Neutrophil (primary cell): Measurements from ENCODE around the gene IFFO2.

Source experiments
- H3K27ac ChIP-seq: fragments of 200-600 bp; sonication (generic); 2 replicates; pipeline ENCODE4 v1.5.1; 2016; ENCODE audit warnings: mild to moderate bottlenecking, moderate library complexity
- H3K27me3 ChIP-seq: fragments of 200-600 bp; sonication (generic); 2 replicates; pipeline ENCODE4 v1.6.0; 2016; ENCODE audit warnings: mild to moderate bottlenecking
- H3K36me3 ChIP-seq: fragments of 200-600 bp; sonication (generic); 2 replicates; pipeline ENCODE4 v1.5.1; 2017
- H3K4me1 ChIP-seq, 2 experiments: fragments of 200-600 bp in 1 of 2; sonication (generic) in 1 of 2; 1 replicate in 1 of 2; 2 replicates in 1 of 2; pipeline versions ENCODE4 v1.5.1 to v1.6.1; 2013 to 2016; ENCODE audit warnings: low read depth in 1 of 2, low read length in 1 of 2, mild to moderate bottlenecking in 1 of 2, moderate library complexity in 1 of 2; ENCODE audit not compliant: control insufficient read depth in 1 of 2, insufficient read depth in 1 of 2
- H3K4me3 ChIP-seq, 2 experiments: fragments of 200-600 bp in 1 of 2; sonication (generic) in 1 of 2; 1 replicate in 1 of 2; 2 replicates in 1 of 2; pipeline ENCODE4 v1.5.1; 2013 to 2016; ENCODE audit warnings: low read depth in 1 of 2, low read length in 1 of 2, mild to moderate bottlenecking in 1 of 2, moderate library complexity in 1 of 2
- H3K9me3 ChIP-seq: fragments of 200-600 bp; sonication (generic); 2 replicates; pipeline ENCODE4 v1.5.1; 2016
- TF ChIP-seq, protein P1 (sequence below): fragments of 200-600 bp; sonication (generic); IDR thresholded peaks from 2 replicates; pipeline ENCODE4 v1.5.1; 2016; ENCODE audit warnings: antibody characterized with exemption

Gene IFFO2

DNA sequence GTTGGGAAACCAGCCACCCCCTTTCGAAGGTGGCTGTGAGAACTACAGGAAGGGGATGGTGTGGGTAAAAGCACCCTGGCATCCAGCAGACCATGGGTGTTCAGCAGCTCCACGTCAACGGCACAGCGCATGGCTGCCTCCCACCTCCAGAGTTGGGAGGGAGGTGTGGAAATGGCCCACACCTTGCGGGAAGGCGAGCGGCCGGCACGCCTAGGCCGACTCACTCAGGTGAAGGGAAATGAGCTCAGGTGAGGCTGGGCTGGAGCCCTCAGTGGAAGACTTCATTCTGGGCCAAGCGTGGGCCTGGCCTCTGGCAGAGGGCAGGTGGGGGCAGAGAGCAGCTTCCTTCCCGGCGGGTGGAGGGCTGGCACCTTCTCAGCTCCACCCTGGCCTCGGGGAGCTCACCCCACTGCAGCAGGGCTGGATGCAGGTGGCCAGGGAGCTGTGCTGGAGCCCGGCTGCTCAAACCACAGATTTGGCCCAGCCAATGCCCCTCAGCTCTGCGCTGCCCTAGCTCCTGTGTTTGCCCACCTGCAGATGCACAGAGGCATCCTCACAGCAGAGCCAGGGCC lies 29.3 kb downstream of the IFFO2 start:
- H3K27ac ChIP-seq: no peak overlapping the region
- H3K4me3 ChIP-seq: no peak overlapping the region
- no peaks in the 10 kb centered on the region for H3K36me3 ChIP-seq
- H3K9me3 ChIP-seq: no peaks in the 10 kb centered on the region
- peaks cover 59% of the 10 kb centered on the region for H3K27me3 ChIP-seq
- peaks cover 41 to 43% of the 10 kb centered on the region in 2 experiments for H3K4me1 ChIP-seq
- TF ChIP-seq, protein P1, sequence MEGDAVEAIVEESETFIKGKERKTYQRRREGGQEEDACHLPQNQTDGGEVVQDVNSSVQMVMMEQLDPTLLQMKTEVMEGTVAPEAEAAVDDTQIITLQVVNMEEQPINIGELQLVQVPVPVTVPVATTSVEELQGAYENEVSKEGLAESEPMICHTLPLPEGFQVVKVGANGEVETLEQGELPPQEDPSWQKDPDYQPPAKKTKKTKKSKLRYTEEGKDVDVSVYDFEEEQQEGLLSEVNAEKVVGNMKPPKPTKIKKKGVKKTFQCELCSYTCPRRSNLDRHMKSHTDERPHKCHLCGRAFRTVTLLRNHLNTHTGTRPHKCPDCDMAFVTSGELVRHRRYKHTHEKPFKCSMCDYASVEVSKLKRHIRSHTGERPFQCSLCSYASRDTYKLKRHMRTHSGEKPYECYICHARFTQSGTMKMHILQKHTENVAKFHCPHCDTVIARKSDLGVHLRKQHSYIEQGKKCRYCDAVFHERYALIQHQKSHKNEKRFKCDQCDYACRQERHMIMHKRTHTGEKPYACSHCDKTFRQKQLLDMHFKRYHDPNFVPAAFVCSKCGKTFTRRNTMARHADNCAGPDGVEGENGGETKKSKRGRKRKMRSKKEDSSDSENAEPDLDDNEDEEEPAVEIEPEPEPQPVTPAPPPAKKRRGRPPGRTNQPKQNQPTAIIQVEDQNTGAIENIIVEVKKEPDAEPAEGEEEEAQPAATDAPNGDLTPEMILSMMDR: no peak

DNA sequence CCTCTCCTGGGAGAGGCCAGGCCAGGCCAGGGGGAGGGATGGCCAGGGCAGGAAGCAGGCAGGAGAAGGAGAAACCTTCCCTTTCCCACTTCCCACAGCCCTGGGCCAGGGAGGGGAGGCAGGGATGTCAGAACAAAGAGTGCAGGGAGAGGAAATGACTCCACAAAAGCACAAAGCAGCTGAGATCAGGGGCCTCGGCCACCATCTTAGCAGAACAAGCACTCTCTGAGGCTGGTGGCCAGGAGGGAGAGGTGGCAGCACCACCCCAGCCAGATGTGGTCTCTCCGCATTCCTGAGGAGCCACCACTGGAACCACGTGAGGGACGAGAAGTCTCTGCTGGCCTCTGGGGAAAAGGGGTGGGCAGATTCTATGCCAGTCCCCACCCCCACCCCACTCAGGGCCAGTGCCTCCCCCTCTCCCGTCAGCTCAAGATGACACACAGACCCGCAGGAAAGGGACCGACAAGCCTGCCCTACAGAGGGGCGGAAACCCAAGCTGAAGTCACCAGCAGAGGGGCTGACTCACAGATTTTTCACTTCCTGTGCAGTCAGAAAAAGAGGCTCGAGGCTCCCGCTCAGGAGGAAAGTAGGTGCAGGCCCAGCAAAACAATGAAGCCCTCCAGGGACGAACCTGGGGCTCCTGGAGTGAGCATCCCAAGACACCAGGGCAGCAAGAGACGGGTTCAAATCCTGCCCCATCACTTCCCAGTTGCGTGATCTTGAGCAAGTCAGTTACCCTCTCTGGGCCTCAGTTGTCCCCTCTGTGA lies 30.0 kb downstream of the IFFO2 start:
- Histone ChIP-seq H3K27ac (no peak overlapping the region), H3K27me3 (peaks cover 59% of the 10 kb centered on the region), H3K36me3 (no peaks in the 10 kb centered on the region), H3K4me1 (peaks cover 44% of the 10 kb centered on the region in 2 experiments), H3K4me3 (no peak overlapping the region), H3K9me3 (no peaks in the 10 kb centered on the region)
- TF ChIP-seq, protein P1: no peak

DNA sequence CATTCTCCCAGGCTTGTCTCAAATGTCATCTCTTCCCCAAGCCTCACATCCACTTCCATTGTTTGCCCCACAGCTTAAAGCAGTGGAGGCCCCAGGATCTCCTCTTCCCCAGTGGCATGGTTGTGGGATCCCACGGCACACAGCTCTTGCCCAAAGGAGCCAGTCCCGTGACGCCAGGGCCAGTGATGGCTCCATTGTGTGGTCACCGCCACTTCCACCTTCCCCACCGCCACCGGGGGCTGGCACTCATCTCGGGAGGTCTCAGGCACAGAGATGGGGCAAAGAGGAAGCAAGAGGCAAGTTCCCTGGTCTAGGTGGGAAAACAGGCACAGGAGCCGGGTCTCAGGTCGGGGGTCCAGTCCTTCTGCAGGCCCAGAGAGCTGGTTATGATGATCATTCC lies 31.2 kb downstream of the IFFO2 start:
- TF ChIP-seq, protein P1: no peak
- H3K27ac ChIP-seq: no peak overlapping the region
- peaks cover 59% of the 10 kb centered on the region for H3K27me3 ChIP-seq

DNA sequence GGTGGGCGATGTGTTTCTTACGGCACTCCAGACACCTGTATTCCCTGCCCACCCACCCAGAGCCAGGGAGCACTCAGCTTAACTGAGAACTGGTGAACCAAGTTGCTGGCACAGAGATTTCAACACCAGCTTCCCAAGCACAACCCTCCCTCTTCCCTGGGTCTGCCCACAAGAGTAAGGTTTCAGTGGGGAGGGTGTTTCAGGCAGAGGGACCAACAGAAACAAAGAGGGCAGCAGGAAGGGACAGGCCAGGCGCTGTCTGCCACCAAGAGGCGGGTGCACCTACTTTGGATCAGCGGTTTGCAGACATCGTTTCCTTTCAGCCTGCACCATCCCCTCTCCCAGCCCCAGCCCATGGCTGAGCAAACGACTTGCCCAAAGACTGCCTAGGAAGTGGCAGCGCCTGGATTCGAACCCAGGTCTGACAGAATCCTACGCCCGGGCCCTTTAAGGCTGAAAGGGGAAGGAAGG lies 32.2 kb downstream of the IFFO2 start:
- Histone ChIP-seq H3K4me1 (peaks cover 44% of the 10 kb centered on the region in 2 experiments), H3K4me3 (no peak overlapping the region), H3K36me3 (no peaks in the 10 kb centered on the region), H3K9me3 (no peaks in the 10 kb centered on the region), H3K27ac (no peak overlapping the region), H3K27me3 (peaks cover 54% of the 10 kb centered on the region)
- TF ChIP-seq, protein P1: no peak

More for the DNA sequence above, 31.2 kb downstream of the IFFO2 start:
- no peaks in the 10 kb centered on the region for H3K9me3 ChIP-seq
- peaks cover 44% of the 10 kb centered on the region in 2 experiments for H3K4me1 ChIP-seq
- no peak overlapping the region for H3K4me3 ChIP-seq
- H3K36me3 ChIP-seq: no peaks in the 10 kb centered on the region

DNA sequence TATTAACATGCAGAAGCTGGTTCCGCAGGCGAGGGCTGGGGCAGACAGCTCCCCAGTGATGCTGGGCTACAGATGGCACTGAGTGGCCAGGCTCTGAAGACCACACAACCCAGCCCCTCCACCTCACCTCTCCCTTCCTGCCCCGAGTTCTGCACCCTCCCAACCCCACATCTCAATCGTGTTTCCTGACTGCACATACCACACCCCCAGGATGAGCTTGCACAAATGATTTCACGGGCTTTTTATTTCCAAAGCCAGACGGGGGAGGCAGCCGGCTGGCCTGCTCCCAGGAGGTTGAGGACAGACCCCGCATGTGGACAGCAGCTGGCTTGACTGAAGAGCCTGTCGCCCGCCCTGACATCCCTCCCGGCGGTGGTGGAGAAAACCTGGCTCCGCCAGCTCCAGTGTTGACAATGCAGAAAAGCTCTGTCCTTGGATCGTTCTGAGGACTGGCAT lies 32.7 kb downstream of the IFFO2 start:
- H3K27ac ChIP-seq: no peak overlapping the region

More for the DNA sequence above, 32.7 kb downstream of the IFFO2 start:
- Histone ChIP-seq H3K9me3 (no peaks in the 10 kb centered on the region), H3K36me3 (no peaks in the 10 kb centered on the region), H3K4me3 (no peak overlapping the region), H3K4me1 (peaks cover 44% of the 10 kb centered on the region in 2 experiments), H3K27me3 (peaks cover 49% of the 10 kb centered on the region)
- TF ChIP-seq, protein P1: no peak
